GM12878 (cell line): Measurements from ENCODE around the gene CAV2. TPM values are rescaled to one million over a fixed set of nuclear protein-coding genes. Genes with fewer than 3 reads are reported as not detected.

ENCODE experiments used
- ATAC-seq: fragments of 200-7000 bp; cut with Tn5 transposase; 3 replicates; pipeline ENCODE4 v1.9.1; 2020; ENCODE audit warnings: mild to moderate bottlenecking, moderate library complexity
- BruUV-seq: library from RNA; stranded (reverse); fragments of 400-500 nt; replicated peaks from 2 replicates; lab custom pipeline; 2021; lab: Mats Ljungman, UMichigan
- CTCF ChIA-PET: fragments of 300-600 bp; sonication (Branson Sonifier 250); formaldehyde crosslinking; extraction: SDS; loops from one replicate; lab custom pipeline; 2021; ENCODE audit warnings: inconsistent platforms; lab: Yijun Ruan, JAX
- POLR2A ChIA-PET: fragments of 350-600 bp; formaldehyde crosslinking; extraction: SDS; loops from one replicate; lab custom pipeline; 2021; ENCODE audit warnings: inconsistent platforms; lab: Charles Lee
- RAD21 ChIA-PET: fragments of 300-600 bp; sonication (Branson Sonifier 250); formaldehyde crosslinking; loops from one replicate; lab custom pipeline; 2023; ENCODE audit warnings: antibody characterized with exemption; ENCODE audit not compliant: unreplicated experiment; lab: Charles Lee
- SMC1A ChIA-PET: fragments of 300-600 bp; sonication (Branson Sonifier 250); formaldehyde crosslinking; loops from one replicate; lab custom pipeline; 2023; ENCODE audit not compliant: unreplicated experiment, uncharacterized antibody; lab: Charles Lee
- DNase-seq: peaks from one replicate; pipeline ENCODE4 v3.0.0-alpha.2; 2011; ENCODE audit warnings: low read depth, low spot score
- FAIRE-seq: peaks from 3 replicates; lab custom pipeline; 2011; peaks lifted over from hg19 to GRCh38; lab: Jason Lieb, UNC
- H2AFZ ChIP-seq: 2 replicates; pipeline ENCODE4 v1.6.0; 2011; ENCODE audit warnings: low read depth, low read length, control low read depth; ENCODE audit not compliant: control insufficient read depth
- H3K27ac ChIP-seq: 2 replicates; pipeline ENCODE4 v1.5.1; 2011; ENCODE audit warnings: control low read depth; ENCODE audit not compliant: control insufficient read depth, insufficient read depth
- H3K27me3 ChIP-seq, 2 experiments: replicated peaks in 1 of 2; 2 replicates each; pipeline versions ENCODE4 v1.6.0 to v1.6.1; 2011; ENCODE audit warnings: low read length in 1 of 2; ENCODE audit not compliant: control insufficient read depth in 2 of 2, insufficient read depth in 2 of 2
- H3K36me3 ChIP-seq, 2 experiments: 2 replicates each; pipeline ENCODE4 v1.5.1; 2011; ENCODE audit warnings: low read length in 1 of 2; ENCODE audit not compliant: control insufficient read depth in 2 of 2, insufficient read depth in 2 of 2
- H3K4me1 ChIP-seq: 2 replicates; pipeline ENCODE4 v1.6.1; 2011; ENCODE audit warnings: mild to moderate bottlenecking, low read length, moderate library complexity, mixed read lengths; ENCODE audit not compliant: control insufficient read depth, insufficient read depth
- H3K4me2 ChIP-seq: 2 replicates; pipeline ENCODE4 v1.6.0; 2011; ENCODE audit warnings: control low read depth; ENCODE audit not compliant: control insufficient read depth, insufficient read depth
- H3K4me3 ChIP-seq: fragments of 200-600 bp; sonication (generic); 2 replicates; pipeline ENCODE4 v1.5.1; 2016
- H3K79me2 ChIP-seq: 2 replicates; pipeline ENCODE4 v1.6.0; 2011; ENCODE audit warnings: low read length; ENCODE audit not compliant: control insufficient read depth, insufficient read depth
- H3K9ac ChIP-seq: 2 replicates; pipeline ENCODE4 v1.8.0; 2011; ENCODE audit warnings: low read length, control low read depth, mixed read lengths; ENCODE audit not compliant: control insufficient read depth, insufficient read depth
- H3K9me3 ChIP-seq: replicated peaks from 3 replicates; pipeline ENCODE4 v1.5.1; 2011; ENCODE audit warnings: mild to moderate bottlenecking, low read length; ENCODE audit not compliant: control insufficient read depth, insufficient read depth
- H4K20me1 ChIP-seq: 2 replicates; pipeline ENCODE4 v1.6.0; 2011; ENCODE audit not compliant: control insufficient read depth, insufficient read depth
- DPF2 ChIP-seq: fragments of 450-650 bp; IDR thresholded peaks from 2 replicates; pipeline ENCODE4 v1.6.1; 2017; ENCODE audit warnings: mild to moderate bottlenecking
- HDAC6 ChIP-seq: fragments of 200-600 bp; sonication (generic); IDR thresholded peaks from one replicate; pipeline ENCODE4 v1.8.0; 2017; ENCODE audit warnings: antibody characterized with exemption; ENCODE audit not compliant: unreplicated experiment
- RB1 ChIP-seq: fragments of 450-650 bp; formaldehyde crosslinking; IDR thresholded peaks from 2 replicates; pipeline ENCODE4 v1.6.1; 2017; ENCODE audit warnings: mild to moderate bottlenecking, borderline replicate concordance
- RBBP5 ChIP-seq: fragments of 200-600 bp; sonication (generic); conservative IDR thresholded peaks from 2 replicates; pipeline ENCODE4 v1.6.1; 2016
- SPI1 ChIP-seq: IDR thresholded peaks from 2 replicates; pipeline ENCODE4 v1.6.1; 2011; ENCODE audit warnings: low read depth, mild to moderate bottlenecking, low read length, moderate library complexity, borderline replicate concordance; ENCODE audit not compliant: insufficient read depth
- TCF7 ChIP-seq: IDR thresholded peaks from 2 replicates; pipeline ENCODE4 v1.6.1; 2014; ENCODE audit warnings: antibody characterized with exemption, borderline replicate concordance
- ZNF24 ChIP-seq: fragments of 450-650 bp; IDR thresholded peaks from 2 replicates; pipeline ENCODE4 v1.6.1; 2017; ENCODE audit warnings: antibody characterized with exemption, mild to moderate bottlenecking
- ZNF274 ChIP-seq: IDR thresholded peaks from one replicate; pipeline ENCODE4 v1.8.0; 2011; ENCODE audit not compliant: insufficient read length, insufficient read depth
- ZNF384 ChIP-seq: IDR thresholded peaks from 2 replicates; pipeline ENCODE4 v1.6.1; 2012; ENCODE audit warnings: low read depth, mild to moderate bottlenecking, low read length, improper control_type of control experiment, borderline replicate concordance
- ZNF622 ChIP-seq: fragments of 450-650 bp; IDR thresholded peaks from 2 replicates; pipeline ENCODE4 v1.6.1; 2017; ENCODE audit warnings: mild to moderate bottlenecking, inconsistent platforms
- WGBS: methylation state at CpG from one replicate; pipeline ENCODE4 v1.1.6; 2016; ENCODE audit warnings: low lambda C conversion rate; ENCODE audit not compliant: insufficient replicate concordance, insufficient coverage; ENCODE audit errors: missing lambda C conversion rate; 5-methylcytosine and 5-hydroxymethylcytosine counted together
- in situ Hi-C: fragments of 300-500 bp; cut with MboI; formaldehyde crosslinking; loops from 9 replicates; pipeline ENCODE4 v1.14.3; 2018; ENCODE audit warnings: mixed read lengths
- intact Hi-C: fragments of 100-400 bp; cut with micrococcal nuclease; formaldehyde crosslinking; loops from one replicate; pipeline ENCODE4 v1.14.2; 2022; ENCODE audit not compliant: unreplicated experiment
- polyA plus RNA-seq, 11 experiments: library from polyadenylated mRNA; depleted of rRNA in 4 of 11; unstranded in 6 of 11; stranded (reverse) in 5 of 11; fragments of >200 nt; fragmentation: Nextera tagmentation in 4 of 11; fragmentation: Illumina TruSeq in 1 of 11; extraction: Ambion mirVana in 4 of 11; extraction: Trizol in 1 of 11; gene quantifications; 1 replicate in 1 of 11; 2 replicates in 10 of 11; pipeline versions ENCODE4 v1.2.1 to v1.2.3, GENCODE V29; 2011 to 2016; ENCODE audit warnings: inconsistent platforms in 2 of 11, missing spikeins in 2 of 11, low read depth in 1 of 11
- total RNA-seq, 4 experiments: library from RNA; depleted of rRNA in 3 of 4; stranded (reverse); fragments of >200 nt in 3 of 4; fragmentation: Illumina TruSeq in 1 of 4; extraction: Trizol in 1 of 4; gene quantifications; 2 replicates each; pipeline versions ENCODE4 v1.2.1 to v1.2.3, GENCODE V29; 2013 to 2021

The CAV2 gene
- total and polyA plus RNA-seq, 10 of the 15 experiments (the other 5 are each of a cell fraction or from before 2014, with no cell fraction given), result 0.77 to 11.4 (median 2.5) TPM

GRCh38 chr7:116529250-116529649 lies 29.7 kb downstream of the CAV2 start:
- BruUV-seq, result no TSS peak
- no peak for TF ChIP-seq RB1
- no peak for TF ChIP-seq DPF2
- no peak for TF ChIP-seq ZNF622
- no peak for TF ChIP-seq TCF7
- no peak for TF ChIP-seq RBBP5
- no peak for TF ChIP-seq HDAC6
- Histone ChIP-seq H3K27ac (no peak overlapping the region), H2AFZ (no peak overlapping the region), H3K4me3 (no peak overlapping the region), H3K79me2 (no peaks in the 10 kb centered on the region), H3K4me1 (peaks cover 26% of the 10 kb centered on the region), H3K36me3 (no peaks in the 10 kb centered on the region), H3K27me3 (0 out of 4 replicates have a peak, but pooled peaks cover 0 to 3% of the 10 kb centered on the region in 2 experiments), H4K20me1 (no peaks in the 10 kb centered on the region), H3K4me2 (no peak overlapping the region), H3K9ac (no peak overlapping the region), H3K9me3 (no peaks in the 10 kb centered on the region)
- WGBS, result 0% methylated on average over 1 of the region's 1 CpG
- CTCF ChIA-PET, result interaction anchor here (0.7 to 3.0 kb wide), 7 partner anchors 9 to 281 kb away, joined by 3 to 20 read pairs (median 3); no protein-coding TSS in a partner anchor
- intact Hi-C loops, result loop anchor here (5.0 kb wide), 1 partner anchor 357 kb away; no protein-coding TSS in a partner anchor
- ATAC-seq, result no peak
- in situ Hi-C loops, result no loop called here
- POLR2A ChIA-PET, result no interaction called here
- peak; percentile 56 for FAIRE-seq
- no peak for DNase-seq
- RAD21 ChIA-PET, result no interaction called here
- SMC1A ChIA-PET, result interaction anchor here (0.7 to 1.2 kb wide), 4 partner anchors 18 to 270 kb away, joined by 3 to 4 read pairs (median 4); no protein-coding TSS in a partner anchor

DNA sequence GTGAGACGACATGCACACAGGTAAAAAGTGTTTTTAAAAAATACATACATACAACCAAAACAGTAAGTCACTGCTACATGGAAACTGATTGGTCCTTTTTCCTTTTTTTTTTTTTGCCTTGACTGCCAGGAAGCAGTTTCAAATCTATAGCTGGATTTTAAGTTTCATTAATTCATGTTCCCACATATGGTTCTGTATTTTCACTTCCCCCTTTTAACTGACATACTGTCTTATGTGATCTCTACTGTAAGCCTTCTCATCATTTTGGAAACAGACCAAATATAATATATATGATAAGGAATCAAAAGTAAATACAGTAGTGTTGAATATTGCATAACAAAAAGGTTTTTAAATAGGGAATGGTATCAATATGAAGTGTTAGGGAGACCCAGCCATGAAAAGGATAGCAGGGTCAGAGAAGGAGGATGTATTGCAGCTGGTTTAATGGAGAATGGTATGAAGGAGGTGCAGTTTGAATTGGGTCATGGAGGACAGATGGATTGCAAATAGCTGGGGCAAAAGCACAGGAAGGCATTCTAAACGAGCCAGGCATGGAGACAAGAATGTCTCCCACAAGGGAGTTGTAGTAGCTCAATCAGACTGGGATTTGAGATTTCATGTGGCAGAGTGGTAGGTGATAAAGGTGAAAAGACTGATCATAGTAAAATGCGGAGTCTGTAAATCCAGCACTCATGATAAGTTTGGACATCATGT lies 30.7 kb downstream of the CAV2 start:
- Histone ChIP-seq H3K9ac (no peak overlapping the region), H3K27ac (no peak overlapping the region), H4K20me1 (no peaks in the 10 kb centered on the region), H3K27me3 (no peaks in the 10 kb centered on the region), H3K36me3 (no peaks in the 10 kb centered on the region), H3K4me3 (no peak overlapping the region), H2AFZ (no peak overlapping the region), H3K4me1 (peaks cover 26% of the 10 kb centered on the region), H3K79me2 (no peaks in the 10 kb centered on the region), H3K4me2 (0 out of 2 replicates have a peak overlapping the region, but pooled peaks have one; percentile 10), H3K9me3 (no peaks in the 10 kb centered on the region)
- 68% methylated on average over 3 of the region's 3 CpGs for WGBS
- ChIA-PET CTCF (interaction anchor here (0.6 to 3.0 kb wide), 5 partner anchors 10 to 61 kb away, joined by 3 to 20 read pairs (median 4); no protein-coding TSS in a partner anchor), POLR2A (no interaction called here), SMC1A (interaction anchor here (0.6 to 1.0 kb wide), 5 partner anchors 19 to 271 kb away, joined by 3 to 6 read pairs (median 3); no protein-coding TSS in a partner anchor), RAD21 (no interaction called here)
- BruUV-seq, result no TSS peak
- FAIRE-seq, result no peak
- in situ Hi-C loops, result no loop called here
- no peak for ATAC-seq
- intact Hi-C loops, result no loop called here
- TF ChIP-seq SPI1 (peak; percentile 70), ZNF24 (peak; percentile 84), TCF7 (no peak), ZNF274 (no peak), ZNF384 (peak; percentile 58; the same call in 1 of the 2 replicates)
- DNase-seq, result no peak
